Type B pancreatic cell (in vitro differentiated cells): ENCODE measurements around the gene CHKB. TPM values are rescaled to one million over a fixed set of nuclear protein-coding genes. Genes with fewer than 3 reads are reported as not detected.

Experiments used
- DNase-seq: peaks from one replicate; pipeline ENCODE4 v3.0.0; 2021; ENCODE audit warnings: mixed read lengths; ENCODE audit not compliant: unreplicated experiment; ENCODE audit errors: extremely low spot score
- H3K27ac Mint-ChIP-seq: 2 replicates; pipeline ENCODE4 v1.8.0; 2021; ENCODE audit warnings: mild to moderate bottlenecking, mixed read lengths
- H3K27me3 Mint-ChIP-seq: 2 replicates; pipeline ENCODE4 v1.8.0; 2021; ENCODE audit warnings: mixed read lengths
- H3K36me3 Mint-ChIP-seq: 2 replicates; pipeline ENCODE4 v1.8.0; 2021; ENCODE audit warnings: mixed read lengths
- H3K4me1 Mint-ChIP-seq: one replicate; pipeline ENCODE4 v1.8.0; 2021; ENCODE audit warnings: mixed read lengths; ENCODE audit not compliant: unreplicated experiment
- H3K4me3 Mint-ChIP-seq: 2 replicates; pipeline ENCODE4 v1.8.0; 2021; ENCODE audit warnings: mild to moderate bottlenecking, mixed read lengths
- H3K9me3 Mint-ChIP-seq: 2 replicates; pipeline ENCODE4 v1.8.0; 2021; ENCODE audit warnings: mixed read lengths
- CTCF ChIP-seq: fragments of 200-600 bp; sonication (generic); conservative IDR thresholded peaks from 2 replicates; pipeline ENCODE4 v1.5.0; 2021; ENCODE audit warnings: antibody characterized with exemption, mild to moderate bottlenecking
- total RNA-seq: library from RNA; stranded (reverse); gene quantifications from 2 replicates; pipeline ENCODE4 v1.2.1, GENCODE V29; 2021; ENCODE audit warnings: low replicate concordance

CHKB gene
- total RNA-seq, 1 donor from 2014 or later = 96.9 TPM

- Mint-ChIP-seq H3K9me3 (no peaks in the 10 kb centered on the region), H3K36me3 (no peaks in the 10 kb centered on the region), H3K4me1 (peaks cover 32% of the 10 kb centered on the region), H3K27ac (no peak overlapping the region), H3K4me3 (peak overlapping the region; percentile 83), H3K27me3 (no peaks in the 10 kb centered on the region)
- TF ChIP-seq CTCF = no peak
- peak; percentile 69 for DNase-seq
Measured at GRCh38 chr22:50626850-50627641, 44.4 kb upstream of the CHKB start.

- Mint-ChIP-seq H3K36me3 (no peaks in the 10 kb centered on the region), H3K9me3 (no peaks in the 10 kb centered on the region), H3K4me1 (peaks cover 32% of the 10 kb centered on the region), H3K27me3 (no peaks in the 10 kb centered on the region), H3K27ac (no peak overlapping the region), H3K4me3 (peak overlapping the region; percentile 77)
- TF ChIP-seq CTCF = no peak
- DNase-seq = no peak
Measured at GRCh38 chr22:50626314-50626849, 43.7 kb upstream of the CHKB start.

- H3K27me3 Mint-ChIP-seq = no peaks in the 10 kb centered on the region
- DNase-seq = peak; percentile 68
- H3K27ac Mint-ChIP-seq = no peak overlapping the region
- no peak overlapping the region for H3K4me3 Mint-ChIP-seq
- H3K36me3 Mint-ChIP-seq = no peaks in the 10 kb centered on the region
- TF ChIP-seq CTCF = no peak
- H3K9me3 Mint-ChIP-seq = no peaks in the 10 kb centered on the region
- H3K4me1 Mint-ChIP-seq = peaks cover 38% of the 10 kb centered on the region
Measured at GRCh38 chr22:50625568-50626313, 43.1 kb upstream of the CHKB start.

GRCh38 chr22:50625131-50625567 is 42.5 kb upstream of the CHKB start:
- Mint-ChIP-seq H3K4me3 (peak overlapping the region; percentile 44), H3K27me3 (no peaks in the 10 kb centered on the region), H3K27ac (no peak overlapping the region), H3K9me3 (no peaks in the 10 kb centered on the region), H3K36me3 (no peaks in the 10 kb centered on the region), H3K4me1 (peaks cover 39% of the 10 kb centered on the region)
- no peak for TF ChIP-seq CTCF
- peak; percentile 70 for DNase-seq

GRCh38 chr22:50624347-50625130 is 41.9 kb upstream of the CHKB start:
- no peak overlapping the region for H3K27ac Mint-ChIP-seq
- no peak overlapping the region for H3K4me3 Mint-ChIP-seq
- H3K27me3 Mint-ChIP-seq = no peaks in the 10 kb centered on the region
- TF ChIP-seq CTCF = no peak
- no peak for DNase-seq
- no peaks in the 10 kb centered on the region for H3K9me3 Mint-ChIP-seq
- peaks cover 33% of the 10 kb centered on the region for H3K4me1 Mint-ChIP-seq
- H3K36me3 Mint-ChIP-seq = no peaks in the 10 kb centered on the region
